NCI-H2171 treated with DMSO at 0.1 percent for 48 hours (cell line): ENCODE measurements around the gene ARMC9.

ENCODE experiments used
- DNase-seq: peaks from one replicate; lab custom pipeline; 2025; lab: John Stamatoyannopoulos, UW

ARMC9 gene

DNA sequence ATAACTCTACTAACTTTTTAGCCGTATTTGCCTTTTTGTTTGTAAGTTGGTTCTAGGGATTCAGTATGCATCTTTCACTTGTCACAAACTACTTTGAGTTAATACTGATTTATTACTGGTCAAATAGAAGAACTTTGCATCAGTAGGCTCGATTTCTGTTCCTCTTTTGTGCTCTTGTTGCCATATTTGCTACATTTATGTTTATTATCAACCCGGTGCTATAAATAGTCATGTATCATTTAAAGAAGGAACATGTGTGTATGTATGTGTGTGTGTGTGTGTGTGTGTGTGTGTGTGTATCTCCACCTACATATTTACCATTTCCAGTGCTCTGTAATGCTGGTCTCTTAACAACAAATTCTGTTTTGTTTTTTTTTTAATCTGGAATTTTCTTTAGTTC is 117.5 kb downstream of the ARMC9 start:
- no peak for DNase-seq

DNA sequence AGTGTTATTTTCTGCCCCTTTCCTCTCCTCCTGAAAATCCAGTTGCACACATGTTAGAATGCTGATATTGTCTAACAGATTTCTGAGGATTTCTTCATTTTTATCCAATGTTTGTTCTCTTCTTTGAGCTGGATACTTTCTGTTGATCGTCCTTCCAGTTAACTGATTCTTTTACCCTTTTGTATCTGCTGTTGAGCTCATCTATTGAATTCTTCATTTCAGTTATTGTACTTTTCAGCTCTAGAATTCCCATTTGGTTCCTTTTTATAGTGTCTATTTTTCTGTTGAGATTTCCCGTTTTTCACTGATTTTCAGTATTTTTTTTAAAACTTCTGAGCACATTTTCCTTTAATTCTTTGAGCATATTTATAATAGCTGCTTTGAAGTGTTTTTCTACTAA is 119.1 kb downstream of the ARMC9 start:
- DNase-seq = no peak

DNA sequence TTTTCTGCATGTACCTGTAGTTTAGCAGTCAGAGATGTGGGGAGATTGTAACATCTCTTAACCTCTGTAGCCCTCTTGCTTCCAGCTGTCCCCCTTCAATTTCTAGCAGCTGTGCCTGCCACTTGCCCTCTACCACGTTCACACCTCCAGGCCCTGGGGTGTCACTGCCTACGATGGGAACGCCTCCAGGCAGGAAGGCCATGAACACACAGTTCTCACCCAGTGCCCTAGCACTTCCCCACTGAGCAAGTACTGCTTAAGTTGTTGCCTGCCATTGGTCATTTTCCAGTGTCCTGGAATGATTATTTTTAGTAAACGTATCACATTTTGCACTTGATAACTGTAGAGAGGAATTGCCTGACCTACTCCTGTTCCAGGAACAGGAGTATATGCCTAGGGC is 120.0 kb downstream of the ARMC9 start:
- DNase-seq = no peak

DNA sequence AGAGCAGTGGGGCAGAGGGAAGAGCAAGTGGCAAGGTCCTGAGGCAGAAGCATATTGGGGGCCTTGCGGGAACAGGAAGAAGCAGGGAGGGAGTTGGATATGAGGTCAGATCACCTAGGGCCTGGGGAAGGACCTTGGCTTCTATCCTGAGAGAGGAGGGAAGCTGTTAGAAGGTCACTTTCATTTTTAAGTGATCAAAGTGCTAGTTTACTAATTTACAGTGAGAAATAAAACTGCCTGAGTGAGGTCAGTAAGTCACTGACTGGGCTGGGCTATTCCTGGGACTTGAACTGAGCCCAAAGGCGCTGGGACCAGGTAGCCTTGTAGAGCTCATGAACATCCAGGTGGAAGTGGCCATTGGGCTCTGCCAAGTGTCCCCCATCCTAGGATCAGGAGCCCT is 120.5 kb downstream of the ARMC9 start:
- no peak for DNase-seq

DNA sequence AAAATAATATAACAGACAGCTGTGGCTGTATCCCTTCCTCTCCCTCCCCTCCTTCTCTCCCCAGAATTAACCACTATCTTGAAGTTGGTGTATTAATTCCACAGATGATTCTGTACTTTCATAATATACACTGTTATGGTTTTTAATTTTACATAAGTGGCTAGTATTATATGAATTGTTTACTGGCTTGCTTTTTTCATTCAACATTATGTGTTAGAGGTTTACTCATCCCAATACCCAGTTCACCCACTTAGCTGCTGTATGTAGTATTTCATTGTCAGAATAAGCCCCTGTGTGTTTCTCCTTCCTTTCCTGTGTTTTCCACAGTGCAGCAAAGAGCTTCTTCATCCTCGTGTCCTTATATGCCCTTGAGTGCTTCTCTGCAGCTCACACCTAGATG is 121.4 kb downstream of the ARMC9 start:
- DNase-seq = no peak

DNA sequence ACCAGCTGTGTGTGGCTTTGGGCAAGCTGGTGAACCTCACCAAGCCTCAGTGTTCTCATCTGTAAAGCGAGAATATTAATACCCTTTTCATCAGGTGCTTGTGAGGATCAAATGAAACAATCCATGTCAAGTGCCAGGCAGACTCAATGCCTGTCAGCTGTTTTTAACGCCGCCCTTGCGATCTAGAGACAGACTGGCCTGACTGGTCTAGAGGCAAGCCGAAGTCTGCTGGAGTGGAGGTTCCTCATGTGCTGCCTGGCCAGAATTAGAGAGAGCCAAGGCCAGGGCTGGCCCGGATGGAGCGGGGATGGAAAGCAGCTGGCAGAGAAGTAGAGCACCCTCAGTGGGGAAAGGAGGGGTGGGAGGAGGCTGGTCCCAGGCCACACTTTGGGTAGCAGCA is 122.6 kb downstream of the ARMC9 start:
- no peak for DNase-seq

DNA sequence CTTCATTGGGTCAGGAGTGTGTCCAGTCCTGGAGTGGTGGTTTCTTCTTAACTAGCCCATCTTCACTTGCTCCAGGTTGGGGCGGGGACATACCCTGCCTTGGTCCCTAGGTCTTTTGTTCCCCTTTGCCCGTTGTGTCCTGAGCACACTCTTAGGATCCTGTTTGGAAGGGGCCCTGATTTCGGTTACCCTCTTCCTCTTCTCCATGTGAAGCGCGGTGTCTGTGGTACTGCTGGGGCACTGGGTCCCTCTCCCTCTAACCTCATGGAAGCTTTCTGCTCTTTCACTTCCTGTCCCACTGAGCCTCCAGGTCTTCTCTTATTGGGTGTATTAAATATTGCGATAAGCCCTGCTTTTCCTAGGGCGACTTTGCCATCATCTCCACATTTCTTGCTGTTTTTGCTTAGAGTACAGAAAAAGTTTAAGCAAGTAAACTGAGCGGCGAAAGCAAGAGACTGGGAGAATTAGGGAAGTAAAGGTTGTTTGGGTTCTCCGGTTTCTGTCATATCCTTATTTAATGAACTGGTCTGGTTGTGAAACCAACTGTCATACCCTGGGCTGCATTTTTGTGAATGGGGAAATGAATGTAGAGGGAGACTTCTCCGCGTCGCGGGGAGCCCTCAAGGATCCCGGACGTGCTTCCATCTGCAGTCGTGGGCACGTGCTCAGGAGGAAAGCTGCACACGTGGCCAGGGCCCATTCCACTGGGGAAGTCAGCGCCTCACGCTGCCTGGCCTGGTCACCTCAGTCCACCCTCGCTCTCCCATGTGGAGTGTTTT is 123.3 kb downstream of the ARMC9 start:
- no peak for DNase-seq

DNA sequence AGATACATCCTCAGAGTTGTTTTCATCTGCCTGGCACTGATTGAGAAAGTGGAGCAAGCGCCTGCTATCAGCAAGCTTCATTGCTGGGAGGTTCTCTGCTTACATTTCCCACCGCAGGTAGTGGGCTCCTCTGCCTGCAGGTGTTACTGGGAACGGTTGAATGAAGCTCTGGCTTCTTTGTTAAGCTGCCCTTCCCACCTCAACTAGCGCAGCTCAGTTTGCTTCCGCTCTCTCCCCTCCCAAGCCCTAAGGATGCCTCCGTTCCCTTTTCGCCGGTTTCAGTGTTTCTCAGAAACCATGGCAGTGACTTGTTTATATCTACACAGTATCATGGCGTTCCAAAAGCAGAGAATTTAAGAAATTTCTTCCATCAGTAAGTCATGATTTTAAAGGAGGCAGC is 124.9 kb downstream of the ARMC9 start:
- DNase-seq = no peak

DNA sequence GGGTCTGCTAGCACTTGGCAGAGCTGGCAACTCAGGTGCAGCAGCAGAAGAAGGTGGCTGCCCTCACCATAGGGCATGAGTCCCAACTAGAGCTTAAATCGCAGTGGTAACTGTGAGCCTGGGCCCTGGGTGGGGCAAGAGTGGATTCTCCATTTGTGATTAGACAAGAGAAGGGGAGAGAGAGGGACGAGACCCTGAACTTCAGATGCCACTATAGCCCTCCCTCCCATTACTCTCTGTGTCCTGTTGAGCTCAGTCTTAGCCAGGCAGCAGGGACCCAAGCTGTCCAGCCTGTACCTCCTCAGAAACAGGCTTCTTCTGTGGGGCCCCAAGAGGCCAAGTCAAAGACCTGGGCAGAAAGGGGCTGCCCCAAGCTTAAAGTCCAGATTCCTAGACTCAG is 127.4 kb downstream of the ARMC9 start:
- no peak for DNase-seq

DNA sequence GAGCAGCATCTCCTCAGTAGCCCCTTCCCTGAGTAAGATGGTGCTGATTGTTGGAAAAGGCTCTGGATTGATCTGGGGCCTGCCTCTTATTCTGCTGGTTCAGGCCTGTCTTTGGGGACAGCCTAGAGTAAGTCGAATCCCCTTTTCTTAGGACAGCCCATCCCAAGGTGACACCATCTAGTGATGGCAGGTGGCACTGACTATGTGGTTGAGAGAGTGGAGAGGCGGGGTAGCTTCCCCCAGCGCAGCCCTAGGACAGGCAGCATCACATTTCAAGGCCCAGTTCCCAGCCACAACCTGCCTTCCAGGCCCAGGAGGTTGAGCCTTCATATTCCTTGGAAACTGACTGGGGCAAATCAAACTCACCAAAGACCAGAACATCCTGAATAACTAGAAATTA is 128.0 kb downstream of the ARMC9 start:
- no peak for DNase-seq

DNA sequence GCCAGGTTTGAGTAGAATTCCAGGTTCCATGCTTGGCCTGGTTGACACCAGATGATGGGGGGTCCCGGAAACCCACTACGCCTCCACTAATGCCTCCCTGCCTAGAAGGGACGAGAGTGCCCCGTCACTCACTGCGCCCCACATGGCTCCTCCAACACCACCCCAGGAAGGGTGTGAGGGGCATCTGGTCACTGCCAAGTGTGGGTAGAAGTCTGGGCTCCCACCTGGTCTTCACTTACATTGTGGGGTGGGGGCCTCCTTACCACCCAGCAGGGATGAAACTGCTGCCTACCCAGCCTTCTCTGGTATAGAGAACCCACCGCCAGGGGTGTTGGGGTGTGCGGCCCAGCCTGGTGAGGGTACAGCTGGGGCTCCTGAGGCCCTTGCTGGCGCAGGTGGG is 131.9 kb downstream of the ARMC9 start:
- DNase-seq = no peak

DNA sequence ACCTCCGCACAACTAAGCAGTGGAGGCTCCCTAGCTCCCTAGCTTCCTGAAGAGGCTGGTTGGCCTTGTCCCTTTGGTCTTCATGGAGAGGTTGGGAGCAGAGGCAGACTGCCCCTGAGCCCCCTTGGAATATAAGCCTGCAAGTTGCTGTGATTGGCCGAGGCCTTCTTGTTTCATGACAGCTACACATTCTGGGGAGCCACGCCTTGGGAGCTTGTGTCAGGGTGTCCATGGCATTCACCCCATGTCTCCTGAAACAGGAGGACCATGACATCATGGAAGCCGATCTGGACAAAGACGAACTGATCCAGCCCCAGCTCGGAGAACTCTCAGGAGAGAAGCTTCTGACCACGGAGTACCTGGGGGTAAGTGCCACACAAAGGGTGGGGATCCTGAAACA is 133.1 kb downstream of the ARMC9 start:
- no peak for DNase-seq

DNA sequence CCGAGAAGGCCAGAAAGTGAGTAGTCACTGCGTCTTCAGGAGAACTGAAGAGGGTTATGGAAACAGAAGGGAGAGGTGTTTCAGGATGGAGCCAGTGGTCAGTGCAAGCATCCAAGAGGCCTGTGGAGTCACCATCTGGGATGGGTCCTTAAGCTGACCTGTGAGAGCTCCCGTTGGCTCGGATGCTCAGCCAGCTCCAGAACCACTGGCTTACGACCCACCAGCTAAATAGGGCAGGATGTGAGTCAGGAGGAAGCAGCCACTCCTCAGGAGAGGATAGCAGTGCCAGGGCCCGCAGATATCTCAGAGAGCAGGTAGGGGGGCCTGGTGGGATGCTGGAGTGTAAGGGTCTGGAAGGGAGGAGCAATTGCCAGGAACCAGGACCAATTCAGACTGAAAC is 134.0 kb downstream of the ARMC9 start:
- DNase-seq = no peak

DNA sequence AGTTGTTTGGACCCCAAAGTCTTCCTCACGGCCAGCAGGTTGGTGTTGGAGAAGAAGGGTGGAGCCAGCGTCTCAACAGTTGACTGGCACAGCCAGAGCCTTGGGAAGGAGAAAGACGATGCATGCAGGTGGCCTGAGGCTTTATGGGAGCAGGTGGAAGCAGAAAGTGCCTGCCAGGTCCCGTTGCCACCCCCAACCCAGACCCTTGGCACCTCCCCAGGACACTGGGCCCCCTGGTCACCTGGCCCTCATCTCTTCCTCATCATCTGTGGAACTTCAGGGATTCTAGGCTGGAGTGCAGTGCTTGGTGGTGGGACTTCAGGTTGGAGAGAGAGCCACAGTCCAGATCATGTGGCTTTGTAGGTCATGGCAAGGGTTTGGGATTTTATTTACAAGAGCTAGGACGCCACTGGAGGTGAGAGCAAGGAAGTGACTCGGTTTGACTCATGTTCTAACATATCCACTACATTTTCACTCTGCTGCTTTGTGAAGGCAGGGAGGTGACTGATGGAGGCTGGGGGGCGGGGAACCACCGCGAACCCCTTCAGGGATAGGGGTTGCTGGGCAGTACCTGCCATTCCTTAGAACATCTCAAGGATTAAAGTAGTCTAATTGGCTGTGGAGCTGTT is 134.6 kb downstream of the ARMC9 start:
- no peak for DNase-seq

DNA sequence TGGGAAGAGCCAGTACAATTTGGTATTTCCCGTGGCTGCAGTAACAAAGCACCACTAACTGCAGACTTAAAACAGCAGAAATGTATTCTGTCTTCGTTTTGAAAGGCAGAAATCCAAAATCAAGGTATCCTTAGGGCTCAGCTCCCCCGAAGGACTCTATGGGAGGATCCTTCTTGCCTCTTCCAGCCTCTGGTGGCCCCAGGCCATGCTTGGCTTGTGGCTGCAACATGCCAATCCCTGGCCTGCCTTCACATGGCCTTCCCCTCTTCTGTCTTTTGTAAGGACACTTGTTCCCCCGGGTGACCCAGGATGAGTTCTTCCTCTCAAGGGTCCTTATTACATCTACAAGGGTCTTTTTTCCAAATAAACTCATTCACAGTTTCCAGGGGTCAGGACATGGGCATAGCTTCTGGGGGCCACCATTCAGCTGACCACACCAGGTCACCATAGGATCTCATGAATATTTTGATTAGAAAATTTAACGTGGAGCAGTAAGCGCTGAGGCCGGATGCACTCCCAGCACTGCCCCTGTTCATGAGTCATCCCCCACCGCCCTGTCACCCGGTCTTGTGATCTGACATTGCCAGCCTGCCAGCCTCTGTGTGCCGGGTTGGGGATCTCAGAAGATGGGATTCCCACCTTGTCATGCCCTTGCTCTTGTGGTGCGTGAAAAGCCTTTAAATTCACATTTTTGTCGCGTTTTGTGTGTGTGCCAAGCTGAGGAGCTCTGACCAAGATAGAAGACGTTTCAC is 135.9 kb downstream of the ARMC9 start:
- no peak for DNase-seq

DNA sequence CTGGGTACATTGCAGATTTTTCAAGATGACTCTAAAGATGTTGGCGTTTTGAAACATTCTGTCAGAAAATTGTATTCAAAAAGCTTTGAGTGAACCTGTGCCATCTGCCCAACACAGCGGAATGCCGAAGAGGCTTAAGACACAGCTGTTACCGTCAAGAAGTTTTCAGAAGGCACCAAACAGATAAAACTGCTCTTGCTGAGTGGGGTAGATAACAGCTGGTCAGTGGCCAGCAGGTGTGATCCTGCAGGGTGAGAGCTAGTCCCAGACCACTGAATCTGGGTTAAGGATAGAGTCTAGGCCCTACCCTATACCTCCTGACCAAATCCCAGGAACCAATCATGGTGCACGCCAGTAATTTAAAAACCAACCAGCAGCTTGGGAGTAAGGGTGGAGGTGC is 136.6 kb downstream of the ARMC9 start:
- no peak for DNase-seq

DNA sequence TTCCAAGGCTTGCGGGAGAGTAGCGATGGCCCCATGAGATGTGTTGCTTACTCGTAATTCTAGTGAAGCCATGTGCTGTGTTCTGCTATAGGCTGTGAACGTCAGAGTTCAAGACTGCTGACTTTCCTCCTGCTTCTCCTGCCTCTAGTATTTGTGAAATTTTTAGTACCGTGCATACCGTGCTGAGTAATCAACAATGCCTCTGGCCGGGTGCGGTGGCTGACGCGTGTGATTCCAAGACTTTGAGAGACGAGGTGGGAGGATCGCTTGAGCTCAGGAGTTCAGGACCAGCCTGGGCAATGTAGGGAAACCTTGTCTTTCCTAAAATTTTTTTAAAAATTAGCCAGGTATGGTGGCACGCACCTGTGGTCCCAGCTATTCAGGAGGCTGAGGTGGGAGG is 137.2 kb downstream of the ARMC9 start:
- no peak for DNase-seq

DNA sequence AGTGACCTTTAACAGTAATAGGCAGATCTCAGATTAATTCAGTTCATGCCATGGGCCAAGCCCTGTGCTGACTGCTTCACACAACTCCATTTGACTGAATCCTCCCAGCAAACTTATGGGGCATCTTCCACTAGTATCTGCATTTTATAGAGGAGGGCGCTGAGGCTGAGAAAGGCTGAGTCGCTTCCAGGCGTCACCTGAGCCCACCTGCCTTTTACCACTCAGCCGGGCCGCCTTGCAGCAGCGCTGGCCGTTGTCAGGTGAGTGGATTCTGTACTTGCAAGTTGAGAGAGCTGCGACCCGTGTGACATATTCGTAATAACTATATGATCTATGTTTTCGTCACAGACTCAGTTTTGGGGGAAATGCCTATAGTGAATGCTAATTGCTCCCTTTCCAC is 137.8 kb downstream of the ARMC9 start:
- DNase-seq = no peak

DNA sequence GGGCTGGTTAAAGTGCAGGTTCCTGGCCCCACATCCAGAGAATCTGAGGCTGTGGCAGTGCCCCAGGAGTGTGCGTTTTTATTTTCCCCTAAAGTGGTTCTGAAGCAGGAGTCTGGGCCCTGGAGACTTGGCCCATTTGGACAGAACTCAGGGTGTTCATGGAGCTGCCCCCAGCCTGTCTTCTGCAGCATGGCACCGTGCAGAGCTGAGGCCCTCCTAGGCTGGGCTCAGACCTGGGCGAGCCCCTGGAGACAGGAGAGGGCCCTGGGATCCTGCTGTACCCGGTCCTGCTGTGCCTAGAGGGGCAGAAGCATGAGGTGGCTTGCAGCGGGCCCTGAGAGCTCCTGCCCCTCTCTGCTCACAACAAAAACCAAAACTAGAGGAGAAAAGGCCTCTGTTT is 138.3 kb downstream of the ARMC9 start:
- no peak for DNase-seq

DNA sequence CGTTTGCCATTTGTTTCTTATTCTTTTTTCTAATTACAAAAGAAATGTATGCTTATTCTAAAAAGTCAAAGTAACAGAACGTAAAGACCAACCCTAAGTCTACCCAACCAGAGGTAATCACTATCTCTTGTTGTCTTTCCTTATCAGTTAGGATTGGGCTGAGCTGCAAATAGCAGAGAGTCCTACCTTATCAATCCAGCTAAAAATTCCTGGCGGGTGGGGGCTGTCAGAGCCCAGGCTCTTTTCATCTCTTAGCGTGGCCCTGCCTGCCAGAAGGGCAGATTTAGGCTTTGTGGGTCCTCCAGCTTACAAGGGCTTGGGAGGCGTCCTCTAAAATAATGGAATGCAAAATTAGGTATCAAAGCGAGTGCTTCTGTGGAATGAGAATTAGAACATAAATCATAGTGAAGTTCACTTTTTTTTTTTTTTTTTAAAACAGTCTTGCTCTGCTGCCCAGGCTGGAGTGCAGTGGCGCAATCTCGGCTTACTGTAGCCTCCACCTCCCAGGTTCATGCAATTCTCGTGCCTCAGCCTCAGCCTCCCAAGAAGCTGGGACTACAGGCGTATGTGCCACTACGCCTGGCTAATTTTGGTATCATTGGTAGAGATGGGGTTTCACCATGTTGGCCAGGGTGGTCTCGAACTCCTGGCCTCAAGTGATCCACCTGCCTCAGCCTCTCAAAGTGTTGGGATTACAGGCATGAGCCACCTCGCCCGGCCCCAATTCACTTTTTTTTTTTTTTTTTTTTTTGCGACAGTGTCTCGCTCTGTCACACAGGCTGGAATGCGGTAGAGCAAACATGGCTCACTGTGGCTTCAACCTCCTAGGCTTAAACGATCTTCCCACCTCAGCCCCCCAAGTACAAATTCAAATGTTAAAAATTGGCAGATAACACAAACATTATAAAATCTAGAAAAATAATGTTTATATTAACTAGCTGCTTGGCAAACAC is 139.7 kb downstream of the ARMC9 start:
- DNase-seq = no peak

DNA sequence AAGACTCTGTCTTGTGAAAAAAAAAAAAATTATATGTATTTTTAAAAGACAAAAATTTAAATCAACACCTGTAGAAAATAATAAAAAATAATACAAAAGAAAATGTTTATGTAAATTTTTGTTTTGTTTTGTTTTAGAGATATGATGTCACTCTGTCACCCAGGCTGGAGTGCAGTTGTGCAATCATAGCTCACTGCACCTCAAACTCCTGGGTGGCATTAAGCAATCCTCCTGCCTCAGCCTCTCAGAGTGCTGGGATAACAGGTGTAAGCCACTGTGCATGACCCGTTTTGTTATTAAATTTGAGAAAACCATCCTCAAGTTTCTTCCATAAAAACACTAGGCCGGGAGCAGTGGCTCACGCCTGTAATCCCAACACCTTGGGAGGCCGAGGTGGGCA is 140.9 kb downstream of the ARMC9 start:
- no peak for DNase-seq

DNA sequence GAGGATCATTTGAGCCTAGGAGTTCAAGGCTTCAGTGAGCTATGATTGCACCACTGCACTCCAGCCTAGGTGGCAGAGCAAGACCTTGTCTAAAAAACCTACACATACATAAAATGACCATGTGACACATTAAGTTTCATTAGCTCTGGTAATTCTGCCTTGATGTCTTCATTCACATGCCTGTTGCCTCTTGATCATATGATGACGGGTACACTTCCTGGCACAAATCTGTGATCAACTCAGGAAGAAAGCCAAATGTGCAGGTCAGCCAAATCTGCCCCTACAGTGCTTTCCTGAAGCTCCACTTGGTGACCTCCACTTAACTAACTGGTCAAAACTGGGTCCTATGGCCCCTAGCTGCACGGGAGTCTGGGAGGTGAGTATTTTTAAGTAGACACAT is 142.7 kb downstream of the ARMC9 start:
- no peak for DNase-seq
